Fibroblast of lung (primary cell): ENCODE measurements around the gene PIK3AP1. TPM values are rescaled to one million over a fixed set of nuclear protein-coding genes. Genes with fewer than 3 reads are reported as not detected.
"Not testable (repeated sequence)": the region's sequence is repeated elsewhere in the genome, so short reads cannot be mapped to it uniquely, and the experiment has no call there.

Experiments used
- DNase-seq, 2 donors: peaks; one replicate each; pipeline versions ENCODE4 v3.0.0 to v3.0.0-alpha.2; 2010; ENCODE audit warnings: low read depth in 2 of 2
- H2AFZ ChIP-seq: 2 replicates; pipeline ENCODE4 v1.5.1; 2012; ENCODE audit warnings: low read length, control low read depth, inconsistent platforms
- H3K27ac ChIP-seq: 2 replicates; pipeline ENCODE4 v1.5.1; 2011; ENCODE audit warnings: low read length, control low read depth; ENCODE audit not compliant: insufficient read depth
- H3K27me3 ChIP-seq: 2 replicates; pipeline ENCODE4 v1.5.1; 2011; ENCODE audit warnings: mild to moderate bottlenecking, low read length; ENCODE audit not compliant: control insufficient read depth, insufficient read depth
- H3K36me3 ChIP-seq: 2 replicates; pipeline ENCODE4 v1.5.1; 2011; ENCODE audit warnings: low read length; ENCODE audit not compliant: control insufficient read depth, insufficient read depth
- H3K4me1 ChIP-seq: 2 replicates; pipeline ENCODE4 v1.5.1; 2011; ENCODE audit warnings: low read length; ENCODE audit not compliant: control insufficient read depth, insufficient read depth; ENCODE audit errors: extremely low read depth
- H3K4me2 ChIP-seq: 2 replicates; pipeline ENCODE4 v1.5.1; 2011; ENCODE audit warnings: low read length, control low read depth; ENCODE audit not compliant: insufficient read depth; ENCODE audit errors: extremely low read depth
- H3K4me3 ChIP-seq, 4 experiments: fragments of 200-600 bp in 1 of 4; sonication (generic) in 1 of 4; replicated peaks in 1 of 4; 2 replicates each; pipeline ENCODE4 v1.5.1; 2011 to 2016; ENCODE audit warnings: low read length in 4 of 4, low read depth in 3 of 4, mild to moderate bottlenecking in 3 of 4, control low read depth in 2 of 4, inconsistent platforms in 1 of 4, mixed read lengths in 1 of 4; ENCODE audit not compliant: insufficient read depth in 1 of 4; ENCODE audit errors: control extremely low read depth in 1 of 4
- H3K79me2 ChIP-seq: 2 replicates; pipeline ENCODE4 v1.5.1; 2012; ENCODE audit warnings: mild to moderate bottlenecking, low read length, inconsistent platforms; ENCODE audit not compliant: control insufficient read depth, insufficient read depth
- H3K9ac ChIP-seq: 2 replicates; pipeline ENCODE4 v1.5.1; 2011; ENCODE audit warnings: mild to moderate bottlenecking, low read length, control low read depth; ENCODE audit not compliant: insufficient read depth
- H3K9me3 ChIP-seq: 2 replicates; pipeline ENCODE4 v1.5.1; 2012; ENCODE audit warnings: low read depth, low read length; ENCODE audit not compliant: control insufficient read depth, insufficient read depth
- H4K20me1 ChIP-seq: 2 replicates; pipeline ENCODE4 v1.5.1; 2011; ENCODE audit warnings: low read length; ENCODE audit not compliant: control insufficient read depth, insufficient read depth; ENCODE audit errors: extremely low read depth
- EZH2 ChIP-seq: IDR thresholded peaks from 2 replicates; pipeline ENCODE4 v1.5.1; 2012; ENCODE audit warnings: low read length, control low read depth, mild to moderate bottlenecking; ENCODE audit errors: missing control alignments
- polyA plus RNA-seq, 2 donors: library from polyadenylated mRNA; depleted of rRNA in 1 of 2; stranded (reverse) in 1 of 2; unstranded in 1 of 2; fragments of >200 nt; gene quantifications; 2 replicates each; pipeline ENCODE4 v1.2.1, GENCODE V29; 2011 to 2012; ENCODE audit warnings: missing spikeins in 1 of 2
- total RNA-seq: library from RNA; depleted of rRNA; stranded (reverse); fragments of >200 nt; gene quantifications from 2 replicates; pipeline ENCODE4 v1.2.1, GENCODE V29; 2014
- TF ChIP-seq, protein P1 (sequence below), 2 donors: IDR thresholded peaks in 1 of 2; conservative IDR thresholded peaks in 1 of 2; 1 replicate in 1 of 2; 2 replicates in 1 of 2; pipeline ENCODE4 v1.5.1; 2011 to 2012; ENCODE audit warnings: low read length in 2 of 2, control low read depth in 1 of 2, inconsistent platforms in 1 of 2, low read depth in 1 of 2, mild to moderate bottlenecking in 1 of 2

The PIK3AP1 gene
- total and polyA plus RNA-seq, 2 donors (not counting 1 experiment from before 2014, with no cell fraction given): 0.17 to 0.24 TPM

DNA sequence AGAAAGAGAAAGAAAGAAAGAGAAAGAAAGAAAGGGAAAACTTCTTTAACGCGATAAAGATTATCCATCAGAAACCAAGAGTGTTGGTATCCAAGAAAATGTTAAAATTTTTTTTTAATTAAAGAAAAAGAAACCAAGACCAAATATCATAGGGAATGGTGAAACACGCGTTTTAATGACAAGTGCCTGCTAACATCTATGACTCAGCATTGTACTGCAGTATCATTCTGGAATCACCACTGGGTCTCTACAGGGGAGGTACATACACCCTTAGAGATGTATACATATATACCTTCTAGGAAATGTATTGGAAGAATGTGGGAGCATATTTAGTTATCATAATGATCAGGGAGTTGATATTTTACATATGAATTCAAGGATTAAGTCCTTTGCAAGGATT lies 32.1 kb upstream of the PIK3AP1 start:
- Histone ChIP-seq H4K20me1 (no peaks in the 10 kb centered on the region), H3K9me3 (no peaks in the 10 kb centered on the region), H3K4me1 (no peaks in the 10 kb centered on the region), H3K36me3 (no peaks in the 10 kb centered on the region), H3K4me2 (no peak overlapping the region), H2AFZ (no peak overlapping the region), H3K27ac (no peak overlapping the region), H3K9ac (no peak overlapping the region), H3K4me3 (no peak overlapping the region), H3K27me3 (no peaks in the 10 kb centered on the region), H3K79me2 (no peaks in the 10 kb centered on the region)
- DNase-seq: peak in 1 of 2 donors; percentile 4
- no peak for TF ChIP-seq EZH2
- TF ChIP-seq, protein P1, sequence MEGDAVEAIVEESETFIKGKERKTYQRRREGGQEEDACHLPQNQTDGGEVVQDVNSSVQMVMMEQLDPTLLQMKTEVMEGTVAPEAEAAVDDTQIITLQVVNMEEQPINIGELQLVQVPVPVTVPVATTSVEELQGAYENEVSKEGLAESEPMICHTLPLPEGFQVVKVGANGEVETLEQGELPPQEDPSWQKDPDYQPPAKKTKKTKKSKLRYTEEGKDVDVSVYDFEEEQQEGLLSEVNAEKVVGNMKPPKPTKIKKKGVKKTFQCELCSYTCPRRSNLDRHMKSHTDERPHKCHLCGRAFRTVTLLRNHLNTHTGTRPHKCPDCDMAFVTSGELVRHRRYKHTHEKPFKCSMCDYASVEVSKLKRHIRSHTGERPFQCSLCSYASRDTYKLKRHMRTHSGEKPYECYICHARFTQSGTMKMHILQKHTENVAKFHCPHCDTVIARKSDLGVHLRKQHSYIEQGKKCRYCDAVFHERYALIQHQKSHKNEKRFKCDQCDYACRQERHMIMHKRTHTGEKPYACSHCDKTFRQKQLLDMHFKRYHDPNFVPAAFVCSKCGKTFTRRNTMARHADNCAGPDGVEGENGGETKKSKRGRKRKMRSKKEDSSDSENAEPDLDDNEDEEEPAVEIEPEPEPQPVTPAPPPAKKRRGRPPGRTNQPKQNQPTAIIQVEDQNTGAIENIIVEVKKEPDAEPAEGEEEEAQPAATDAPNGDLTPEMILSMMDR (conservative IDR thresholded peaks at IDR 0.05 in 1 of 2, IDR thresholded peaks at IDR 0.05 in 1 of 2; ENCODE audit: low read depth in 1 of 2, low read length in 2 of 2): no peak

DNA sequence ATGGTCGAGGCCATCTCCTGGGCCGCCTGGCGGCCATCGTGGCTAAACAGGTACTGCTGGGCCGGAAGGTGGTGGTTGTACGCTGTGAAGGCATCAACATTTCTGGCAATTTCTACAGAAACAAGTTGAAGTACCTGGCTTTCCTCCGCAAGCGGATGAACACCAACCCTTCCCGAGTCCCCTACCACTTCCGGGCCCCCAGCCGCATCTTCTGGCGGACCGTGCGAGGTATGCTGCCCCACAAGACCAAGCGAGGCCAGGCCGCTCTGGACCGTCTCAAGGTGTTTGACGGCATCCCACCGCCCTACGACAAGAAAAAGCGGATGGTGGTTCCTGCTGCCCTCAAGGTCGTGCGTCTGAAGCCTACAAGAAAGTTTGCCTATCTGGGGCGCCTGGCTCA lies 30.0 kb upstream of the PIK3AP1 start:
- not testable (repeated sequence) for H3K79me2 ChIP-seq, H3K4me3 ChIP-seq, DNase-seq, H4K20me1 ChIP-seq, H3K9ac ChIP-seq, H3K4me1 ChIP-seq, H3K4me2 ChIP-seq, H2AFZ ChIP-seq, H3K36me3 ChIP-seq, H3K27me3 ChIP-seq, H3K27ac ChIP-seq, H3K9me3 ChIP-seq

DNA sequence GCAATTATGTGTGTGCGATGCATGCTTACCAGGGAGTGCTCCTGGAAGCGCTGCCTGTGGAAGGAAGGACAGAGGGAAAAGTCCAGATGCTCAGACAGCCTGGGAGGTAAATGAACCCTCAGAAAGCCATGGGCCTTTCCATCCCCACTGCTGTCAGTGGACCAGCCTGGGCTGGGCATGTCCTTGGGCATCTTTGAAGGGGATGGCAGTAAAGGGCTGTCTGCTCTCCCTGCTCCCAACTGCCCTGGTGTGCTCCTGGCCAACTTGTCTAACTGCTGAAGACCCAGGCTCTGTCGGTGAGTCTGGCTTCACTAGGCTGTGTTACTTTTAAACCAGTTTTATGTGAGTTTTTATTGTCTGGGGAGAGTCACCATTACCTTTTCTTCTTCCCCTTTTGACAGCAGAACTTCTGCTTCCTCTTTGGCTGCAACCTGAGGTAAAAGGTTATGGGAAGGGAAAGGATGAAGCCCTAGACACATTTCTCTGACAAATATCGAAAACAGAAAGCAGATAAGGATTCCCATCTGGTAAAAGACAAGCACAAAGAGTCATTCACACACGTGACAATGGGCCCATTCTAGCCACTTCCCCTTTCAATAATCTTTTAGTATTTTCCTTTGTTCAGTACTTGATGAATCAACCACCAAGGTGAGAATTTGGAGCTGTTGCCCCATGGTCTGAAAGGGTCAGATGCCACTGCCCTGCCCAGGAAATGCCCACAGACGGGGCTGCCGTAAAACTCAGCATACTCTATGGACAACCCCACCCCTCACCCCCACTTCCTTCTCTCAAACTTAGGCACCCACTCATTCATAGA lies 27.6 kb upstream of the PIK3AP1 start:
- H3K79me2 ChIP-seq: no peaks in the 10 kb centered on the region
- no peak overlapping the region for H2AFZ ChIP-seq
- no peak for DNase-seq
- H3K4me3 ChIP-seq: no peak overlapping the region
- H3K4me1 ChIP-seq: no peaks in the 10 kb centered on the region
- H3K27ac ChIP-seq: no peak overlapping the region
- no peaks in the 10 kb centered on the region for H3K36me3 ChIP-seq
- H3K4me2 ChIP-seq: no peak overlapping the region
- no peak for TF ChIP-seq EZH2
- TF ChIP-seq, protein P1 (conservative IDR thresholded peaks at IDR 0.05 in 1 of 2, IDR thresholded peaks at IDR 0.05 in 1 of 2; ENCODE audit: low read depth in 1 of 2, low read length in 2 of 2): no peak
- H3K27me3 ChIP-seq: no peaks in the 10 kb centered on the region
- H3K9ac ChIP-seq: no peak overlapping the region
- no peaks in the 10 kb centered on the region for H3K9me3 ChIP-seq
- no peaks in the 10 kb centered on the region for H4K20me1 ChIP-seq
